ENCODE results near the gene ZNF99. TPM values are rescaled to one million over a fixed set of nuclear protein-coding genes. Genes with fewer than 3 reads are reported as not detected.

ZNF99 gene
- under 0.01 and 0.13 TPM in 2 replicates for total RNA-seq

DNA sequence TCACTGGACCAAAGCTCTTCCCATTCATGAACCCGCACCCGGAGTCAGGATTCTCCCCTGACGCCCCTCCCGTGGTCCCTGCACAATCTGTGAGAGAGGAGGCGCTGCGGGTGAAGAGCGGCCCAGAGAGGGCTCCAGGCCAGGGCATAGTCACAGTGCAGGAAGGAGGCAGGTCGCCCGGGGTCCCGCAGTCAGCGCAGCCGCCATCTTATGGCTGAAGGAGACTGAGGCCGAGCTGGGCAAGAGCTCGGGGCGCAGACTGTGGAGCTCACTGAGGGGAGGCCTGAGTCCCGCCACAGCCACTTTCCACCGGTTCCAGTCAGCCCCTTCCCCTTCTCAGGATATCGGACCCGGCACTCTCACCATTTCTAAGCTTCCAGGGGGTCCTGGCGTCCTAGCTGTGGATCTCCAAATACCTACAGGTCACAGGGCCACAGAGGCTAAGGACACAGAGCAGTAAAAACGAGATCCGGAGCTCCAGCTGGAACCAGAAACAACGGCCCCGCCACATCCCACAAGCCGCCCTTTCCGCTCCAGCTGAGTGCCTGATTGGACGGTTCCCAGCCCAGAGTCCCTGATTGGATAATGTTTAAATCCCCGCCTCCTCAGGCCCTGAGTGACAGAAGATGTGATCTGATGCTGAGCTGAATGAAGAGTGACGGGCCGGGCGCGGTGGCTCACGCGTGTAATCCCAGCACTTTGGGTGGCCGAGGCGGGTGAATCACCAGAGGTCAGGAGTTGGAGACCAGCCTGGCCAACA, at the start of gene ZNF99:
Gene ZNF99 (minus strand): TSS at position 501 of the 760 bp plus-strand sequence. CDS start 135 bp downstream, at position 366.
- Histone ChIP-seq H3K36me3 (ENCODE audit: control insufficient read depth, insufficient read depth, low read length) (no peaks in the 10 kb centered on the region), H3K27me3 (ENCODE audit: control insufficient read depth, insufficient read depth, low read length) (no peaks in the 10 kb centered on the region), H3K4me3 (ENCODE audit: low read depth, low read length) (no peak within 1 kb of the TSS)
- no peak for DNase-seq (ENCODE audit: low read depth)
- TF ChIP-seq, protein P1, sequence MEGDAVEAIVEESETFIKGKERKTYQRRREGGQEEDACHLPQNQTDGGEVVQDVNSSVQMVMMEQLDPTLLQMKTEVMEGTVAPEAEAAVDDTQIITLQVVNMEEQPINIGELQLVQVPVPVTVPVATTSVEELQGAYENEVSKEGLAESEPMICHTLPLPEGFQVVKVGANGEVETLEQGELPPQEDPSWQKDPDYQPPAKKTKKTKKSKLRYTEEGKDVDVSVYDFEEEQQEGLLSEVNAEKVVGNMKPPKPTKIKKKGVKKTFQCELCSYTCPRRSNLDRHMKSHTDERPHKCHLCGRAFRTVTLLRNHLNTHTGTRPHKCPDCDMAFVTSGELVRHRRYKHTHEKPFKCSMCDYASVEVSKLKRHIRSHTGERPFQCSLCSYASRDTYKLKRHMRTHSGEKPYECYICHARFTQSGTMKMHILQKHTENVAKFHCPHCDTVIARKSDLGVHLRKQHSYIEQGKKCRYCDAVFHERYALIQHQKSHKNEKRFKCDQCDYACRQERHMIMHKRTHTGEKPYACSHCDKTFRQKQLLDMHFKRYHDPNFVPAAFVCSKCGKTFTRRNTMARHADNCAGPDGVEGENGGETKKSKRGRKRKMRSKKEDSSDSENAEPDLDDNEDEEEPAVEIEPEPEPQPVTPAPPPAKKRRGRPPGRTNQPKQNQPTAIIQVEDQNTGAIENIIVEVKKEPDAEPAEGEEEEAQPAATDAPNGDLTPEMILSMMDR (IDR thresholded peaks at IDR 0.05; ENCODE audit: insufficient read depth, low read length, poor library complexity, severe bottlenecking), result no peak

DNA sequence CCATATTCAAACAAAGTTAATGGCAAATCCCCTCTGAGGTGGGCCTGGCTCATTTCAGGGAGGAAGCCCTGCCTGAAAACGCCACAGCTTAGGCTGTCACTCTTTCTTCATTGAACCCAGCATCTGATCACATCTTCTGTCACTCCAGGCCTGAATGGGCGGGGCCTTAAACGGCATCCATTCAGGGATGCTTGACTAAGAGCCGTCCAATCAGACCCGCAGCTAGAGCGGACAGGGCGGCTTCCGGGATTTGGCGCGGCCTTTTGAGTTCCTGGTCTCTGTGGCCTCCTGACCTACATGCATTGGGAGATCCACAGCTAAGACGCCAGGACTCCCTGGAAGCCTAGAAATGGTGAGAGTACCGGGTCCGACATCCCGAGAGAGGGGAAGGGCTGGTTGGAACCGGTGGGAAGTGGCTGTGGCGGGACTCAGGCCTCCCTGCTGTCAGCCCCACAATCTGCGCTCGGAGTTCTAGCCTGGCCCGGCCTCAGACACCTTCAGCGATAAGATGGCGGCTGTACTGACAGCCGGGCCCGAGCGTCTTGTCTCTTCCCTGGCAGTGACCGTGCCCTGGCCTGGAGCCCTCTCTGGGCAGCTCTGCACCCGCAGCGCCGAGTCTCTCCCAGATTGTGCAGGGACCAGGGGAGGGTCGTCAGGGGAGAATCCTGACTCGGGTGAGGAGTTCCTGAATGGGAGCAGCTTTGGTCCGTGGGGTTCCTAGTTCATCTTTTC, 48.2 kb upstream of the ZNF99 start, which contains the start of gene ZNF723:
Gene ZNF723 (plus strand): TSS at position 261 of the 732 bp plus-strand sequence. CDS start 89 bp downstream, at position 350.
- Histone ChIP-seq H3K4me3 (ENCODE audit: low read depth, low read length) (no peak within 1 kb of the TSS), H3K36me3 (ENCODE audit: control insufficient read depth, insufficient read depth, low read length) (no peaks in the 10 kb centered on the region), H3K27me3 (ENCODE audit: control insufficient read depth, insufficient read depth, low read length) (no peaks in the 10 kb centered on the region)
- TF ChIP-seq, protein P1 (IDR thresholded peaks at IDR 0.05; ENCODE audit: insufficient read depth, low read length, poor library complexity, severe bottlenecking), result no peak
- no peak for DNase-seq (ENCODE audit: low read depth)

DNA sequence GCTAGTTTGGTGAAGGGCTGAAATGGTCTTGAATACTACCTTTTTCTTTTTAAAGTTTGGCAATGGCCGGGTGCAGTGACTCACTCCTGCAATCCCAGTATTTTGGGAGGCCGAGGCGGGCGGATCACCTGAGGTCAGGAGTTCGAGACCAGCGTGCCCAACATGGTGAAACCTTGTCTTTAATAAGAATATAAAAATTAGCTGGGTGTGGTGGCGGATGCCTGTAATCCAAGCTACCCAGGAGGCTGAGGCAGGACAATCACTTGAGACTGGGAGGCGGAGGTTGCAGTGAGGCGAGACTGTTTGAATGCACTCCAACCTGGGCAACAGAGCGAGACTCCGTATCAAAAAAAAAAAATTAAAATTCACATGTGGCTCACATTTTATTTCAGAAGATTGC, 47.3 kb upstream of the ZNF99 start:
- TF ChIP-seq, protein P1 (IDR thresholded peaks at IDR 0.05; ENCODE audit: insufficient read depth, low read length, poor library complexity, severe bottlenecking), result no peak
- H3K36me3 ChIP-seq (ENCODE audit: control insufficient read depth, insufficient read depth, low read length), result no peaks in the 10 kb centered on the region
- H3K4me3 ChIP-seq (ENCODE audit: low read depth, low read length), result no peak overlapping the region
- no peaks in the 10 kb centered on the region for H3K27me3 ChIP-seq (ENCODE audit: control insufficient read depth, insufficient read depth, low read length)
- DNase-seq (ENCODE audit: low read depth), result no peak

DNA sequence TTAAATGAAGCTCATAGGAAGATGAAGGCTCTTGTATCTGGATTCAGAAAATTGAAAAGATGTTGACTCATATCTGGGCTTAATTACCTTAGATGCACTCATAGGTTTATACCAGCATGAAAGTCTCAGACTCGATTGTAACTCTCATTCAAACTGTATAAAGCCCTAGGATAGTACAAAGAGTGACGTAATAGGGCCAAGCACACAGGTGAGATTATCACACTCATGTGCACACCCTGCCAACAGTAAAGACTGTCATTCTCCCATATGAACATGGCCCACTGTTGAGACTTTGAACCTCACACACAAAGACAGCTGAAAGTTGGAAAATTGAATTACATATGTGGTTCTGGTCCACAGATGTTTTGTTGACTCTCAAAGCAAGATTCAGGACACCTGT, 30.2 kb upstream of the ZNF99 start:
- TF ChIP-seq, protein P1 (IDR thresholded peaks at IDR 0.05; ENCODE audit: insufficient read depth, low read length, poor library complexity, severe bottlenecking), result no peak
- Histone ChIP-seq H3K4me3 (ENCODE audit: low read depth, low read length) (no peak overlapping the region), H3K36me3 (ENCODE audit: control insufficient read depth, insufficient read depth, low read length) (no peaks in the 10 kb centered on the region), H3K27me3 (ENCODE audit: control insufficient read depth, insufficient read depth, low read length) (no peaks in the 10 kb centered on the region)
- DNase-seq (ENCODE audit: low read depth), result no peak

DNA sequence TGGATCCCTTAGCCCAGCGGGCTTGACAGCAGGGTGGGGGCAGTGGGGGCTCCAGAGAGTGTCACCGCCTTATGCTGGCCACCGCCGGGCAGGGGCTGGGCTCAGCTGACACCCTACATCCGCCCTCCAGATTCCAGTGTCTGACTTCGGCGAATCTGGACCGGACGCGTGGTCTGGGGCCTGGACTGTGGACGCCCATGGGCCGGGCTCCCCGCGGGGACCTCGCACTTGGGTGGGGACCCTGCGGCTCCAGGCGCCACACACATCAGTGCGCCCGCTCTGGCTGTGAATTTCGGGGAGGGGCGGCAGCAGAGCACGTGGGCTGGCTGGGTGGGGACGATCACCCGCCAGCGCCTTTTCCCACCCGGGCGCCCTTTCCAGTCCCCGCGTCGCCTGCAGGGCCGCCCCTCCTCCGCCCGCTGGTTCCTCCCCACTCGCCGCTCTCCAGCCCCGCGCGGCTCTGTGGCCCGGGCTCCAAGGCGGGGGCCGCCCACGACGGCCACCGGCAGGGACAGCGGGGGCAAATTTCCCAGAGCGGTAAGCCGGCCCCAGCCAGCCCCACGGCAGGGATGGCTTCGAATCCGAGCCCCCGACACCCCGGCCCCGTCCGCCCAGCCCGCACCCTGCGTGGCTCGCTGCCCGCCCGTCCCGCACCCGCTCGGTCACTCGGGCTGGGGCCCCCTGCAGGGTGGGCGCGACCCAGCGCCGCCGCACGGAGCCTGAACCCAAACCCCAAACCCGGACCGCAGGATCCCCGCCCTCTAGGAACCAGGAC, 23.3 kb upstream of the ZNF99 start:
- Histone ChIP-seq H3K27me3 (ENCODE audit: control insufficient read depth, insufficient read depth, low read length) (no peaks in the 10 kb centered on the region), H3K4me3 (ENCODE audit: low read depth, low read length) (no peak overlapping the region), H3K36me3 (ENCODE audit: control insufficient read depth, insufficient read depth, low read length) (no peaks in the 10 kb centered on the region)
- TF ChIP-seq, protein P1 (IDR thresholded peaks at IDR 0.05; ENCODE audit: insufficient read depth, low read length, poor library complexity, severe bottlenecking), result no peak
- DNase-seq (ENCODE audit: low read depth), result no peak
